Neural progenitor cell (in vitro differentiated cells): ENCODE measurements around the gene ZNF232. TPM values are rescaled to one million over a fixed set of nuclear protein-coding genes. Genes with fewer than 3 reads are reported as not detected.
"Not testable (repeated sequence)": the region's sequence is repeated elsewhere in the genome, so short reads cannot be mapped to it uniquely, and the experiment has no call there.

Experiments used
- DNase-seq: peaks from one replicate; pipeline ENCODE4 v3.0.0-alpha.2; 2016; ENCODE audit warnings: low spot score
- H2AFZ ChIP-seq: fragments of 200-600 bp; sonication (generic); replicated peaks from 2 replicates; pipeline ENCODE4 v1.6.1; 2016; ENCODE audit warnings: antibody characterized with exemption
- H3F3A ChIP-seq: fragments of 200-600 bp; sonication (generic); 2 replicates; pipeline ENCODE4 v1.6.1; 2016; ENCODE audit warnings: antibody characterized with exemption, low read depth
- H3K27ac ChIP-seq: fragments of 200-600 bp; sonication (generic); 2 replicates; pipeline ENCODE4 v1.5.1; 2016; ENCODE audit warnings: mild to moderate bottlenecking
- H3K27me3 ChIP-seq: fragments of 200-600 bp; sonication (generic); 2 replicates; pipeline ENCODE4 v1.6.1; 2016; ENCODE audit warnings: mild to moderate bottlenecking, moderate library complexity
- H3K36me3 ChIP-seq: fragments of 200-600 bp; sonication (generic); 2 replicates; pipeline ENCODE4 v1.5.1; 2016
- H3K4me1 ChIP-seq: fragments of 200-600 bp; sonication (generic); 2 replicates; pipeline ENCODE4 v1.6.1; 2016; ENCODE audit warnings: mixed run types
- H3K4me2 ChIP-seq: fragments of 200-600 bp; sonication (generic); 2 replicates; pipeline ENCODE4 v1.6.1; 2016
- H3K4me3 ChIP-seq: fragments of 200-600 bp; sonication (generic); 2 replicates; pipeline ENCODE4 v1.5.1; 2016
- H3K79me2 ChIP-seq: fragments of 200-600 bp; sonication (generic); 2 replicates; pipeline ENCODE4 v1.6.1; 2016; ENCODE audit warnings: low read depth
- H3K9ac ChIP-seq: fragments of 200-600 bp; sonication (generic); 2 replicates; pipeline ENCODE4 v1.6.1; 2016
- H3K9me3 ChIP-seq: fragments of 200-600 bp; sonication (generic); 2 replicates; pipeline ENCODE4 v1.5.1; 2016; ENCODE audit warnings: low read depth
- H4K20me1 ChIP-seq: fragments of 200-600 bp; sonication (generic); 2 replicates; pipeline ENCODE4 v1.6.1; 2016; ENCODE audit warnings: low read depth
- H3K27ac Mint-ChIP-seq: 3 replicates; pipeline ENCODE4 v1.8.0; 2021; ENCODE audit warnings: mixed read lengths
- H3K27me3 Mint-ChIP-seq: 2 replicates; pipeline ENCODE4 v1.8.0; 2022; ENCODE audit warnings: low read depth, mild to moderate bottlenecking, inconsistent platforms, moderate library complexity, mixed read lengths; ENCODE audit not compliant: insufficient read depth
- H3K36me3 Mint-ChIP-seq: 3 replicates; pipeline ENCODE4 v1.8.0; 2021; ENCODE audit warnings: mixed read lengths
- H3K4me1 Mint-ChIP-seq: 3 replicates; pipeline ENCODE4 v1.8.0; 2021; ENCODE audit warnings: mixed read lengths
- H3K4me3 Mint-ChIP-seq: 3 replicates; pipeline ENCODE4 v1.8.0; 2021; ENCODE audit warnings: mild to moderate bottlenecking, moderate library complexity, mixed read lengths
- H3K9me3 Mint-ChIP-seq: 3 replicates; pipeline ENCODE4 v1.8.0; 2020; ENCODE audit warnings: mixed read lengths
- CTCF ChIP-seq: fragments of 200-600 bp; sonication (generic); IDR thresholded peaks from 2 replicates; pipeline ENCODE4 v1.5.1; 2017; ENCODE audit warnings: antibody characterized with exemption, mild to moderate bottlenecking
- EZH2 ChIP-seq: fragments of 200-600 bp; sonication (generic); IDR thresholded peaks from 2 replicates; pipeline ENCODE4 v1.6.1; 2017; ENCODE audit warnings: antibody characterized with exemption, mild to moderate bottlenecking, moderate library complexity
- EZH2phosphoT487 ChIP-seq: fragments of 200-600 bp; sonication (generic); IDR thresholded peaks from 2 replicates; pipeline ENCODE4 v1.6.1; 2017; ENCODE audit warnings: antibody characterized with exemption
- total RNA-seq: library from RNA; depleted of rRNA; stranded (reverse); fragments of >200 nt; gene quantifications from 2 replicates; pipeline ENCODE4 v1.2.3, GENCODE V29; 2015; ENCODE audit warnings: low replicate concordance

Gene ZNF232
- 25.5 and 29.4 TPM in 2 replicates for total RNA-seq

- peaks cover 45% of the 10 kb centered on the region for H3K9me3 Mint-ChIP-seq
- peak within 1 kb of the TSS; percentile 86 for H3K4me3 Mint-ChIP-seq
- peaks cover 15% of the 10 kb centered on the region for H3F3A ChIP-seq
- H3K9me3 ChIP-seq: no peaks in the 10 kb centered on the region
- peak within 1 kb of the TSS; percentile 85 for H3K4me2 ChIP-seq
- no peak within 1 kb of the TSS for H3K27ac ChIP-seq
- H3K36me3 Mint-ChIP-seq: peaks cover 47% of the 10 kb centered on the region
- H3K36me3 ChIP-seq: peaks cover 13% of the 10 kb centered on the region
- peaks cover 10% of the 10 kb centered on the region for H3K4me1 ChIP-seq
- peak within 1 kb of the TSS; percentile 59 for H3K4me3 ChIP-seq
- peaks cover 2% of the 10 kb centered on the region for H3K27me3 Mint-ChIP-seq
- peak within 1 kb of the TSS; percentile 93 for H3K27ac Mint-ChIP-seq
- H3K4me1 Mint-ChIP-seq: peaks cover 14% of the 10 kb centered on the region
- TF ChIP-seq EZH2phosphoT487 (no peak), EZH2 (no peak), CTCF (no peak)
- no peaks in the 10 kb centered on the region for H4K20me1 ChIP-seq
- H3K9ac ChIP-seq: peak within 1 kb of the TSS; percentile 42
- peak within 1 kb of the TSS; percentile 66 for H2AFZ ChIP-seq
- H3K79me2 ChIP-seq: peaks cover 31% of the 10 kb centered on the region
- H3K27me3 ChIP-seq: no peaks in the 10 kb centered on the region
- DNase-seq: peak; percentile 96
These were observed at the start of gene ZNF232 for GRCh38 chr17:5111402-5112204. Gene ZNF232, minus strand, starts transcription at chr17:5111878. Its CDS starts 56 bp downstream, at chr17:5111822.

GRCh38 chr17:5160702-5161101, 49.0 kb upstream of the ZNF232 start:
- DNase-seq, H3K9ac ChIP-seq, H3K27ac Mint-ChIP-seq, H3K4me3 Mint-ChIP-seq, H3K4me1 ChIP-seq, H2AFZ ChIP-seq, H3K36me3 ChIP-seq, H4K20me1 ChIP-seq, H3K27me3 Mint-ChIP-seq, H3K9me3 ChIP-seq, H3K4me1 Mint-ChIP-seq, H3K36me3 Mint-ChIP-seq, H3K27ac ChIP-seq, H3K4me3 ChIP-seq, H3F3A ChIP-seq, H3K79me2 ChIP-seq, H3K4me2 ChIP-seq, H3K9me3 Mint-ChIP-seq: not testable (repeated sequence)
- H3K27me3 ChIP-seq: peaks cover 13% of the 10 kb centered on the region

- not testable (repeated sequence) for H3K36me3 ChIP-seq, H3K9me3 ChIP-seq, H3K79me2 ChIP-seq, H3K9ac ChIP-seq, H2AFZ ChIP-seq, H3F3A ChIP-seq, H3K4me2 ChIP-seq, H3K4me1 ChIP-seq, H3K9me3 Mint-ChIP-seq, H3K4me3 Mint-ChIP-seq, H3K4me1 Mint-ChIP-seq, H3K27ac ChIP-seq, H4K20me1 ChIP-seq, DNase-seq, H3K36me3 Mint-ChIP-seq, H3K27ac Mint-ChIP-seq, H3K27me3 Mint-ChIP-seq, H3K4me3 ChIP-seq
- H3K27me3 ChIP-seq: peaks cover 29% of the 10 kb centered on the region
These were observed 34.4 kb upstream of the ZNF232 start for GRCh38 chr17:5146122-5146521.

- H3K9me3 ChIP-seq, H3K36me3 ChIP-seq, H3K27ac ChIP-seq, H3F3A ChIP-seq, H3K4me3 Mint-ChIP-seq, H3K4me2 ChIP-seq, H3K4me1 Mint-ChIP-seq, DNase-seq, H4K20me1 ChIP-seq, H3K27me3 Mint-ChIP-seq, H3K4me1 ChIP-seq, H3K79me2 ChIP-seq, H2AFZ ChIP-seq, H3K36me3 Mint-ChIP-seq, H3K9ac ChIP-seq, H3K4me3 ChIP-seq, H3K27ac Mint-ChIP-seq, H3K9me3 Mint-ChIP-seq: not testable (repeated sequence)
- peaks cover 28% of the 10 kb centered on the region for H3K27me3 ChIP-seq
These were observed 31.2 kb upstream of the ZNF232 start for GRCh38 chr17:5142877-5143276.

- Histone ChIP-seq H3K36me3 (no peaks in the 10 kb centered on the region), H4K20me1 (no peaks in the 10 kb centered on the region), H3K4me2 (no peak overlapping the region), H3F3A (no peaks in the 10 kb centered on the region), H3K4me1 (no peaks in the 10 kb centered on the region), H3K79me2 (no peaks in the 10 kb centered on the region), H3K27me3 (no peaks in the 10 kb centered on the region), H3K4me3 (no peak overlapping the region), H2AFZ (no peak overlapping the region), H3K27ac (no peak overlapping the region), H3K9ac (no peak overlapping the region), H3K9me3 (no peaks in the 10 kb centered on the region)
- DNase-seq: no peak
- no peaks in the 10 kb centered on the region for H3K4me1 Mint-ChIP-seq
- no peak for TF ChIP-seq CTCF
- no peak for TF ChIP-seq EZH2phosphoT487
- no peak for TF ChIP-seq EZH2
- H3K9me3 Mint-ChIP-seq: no peaks in the 10 kb centered on the region
- no peak overlapping the region for H3K4me3 Mint-ChIP-seq
- no peaks in the 10 kb centered on the region for H3K27me3 Mint-ChIP-seq
- no peaks in the 10 kb centered on the region for H3K36me3 Mint-ChIP-seq
- H3K27ac Mint-ChIP-seq: no peak overlapping the region
These were observed 27.7 kb upstream of the ZNF232 start for GRCh38 chr17:5139458-5139732.
